Progenitor cell of endocrine pancreas (in vitro differentiated cells): ENCODE results near the gene ETFA. TPM values are rescaled to one million over a fixed set of nuclear protein-coding genes. Genes with fewer than 3 reads are reported as not detected.

Source experiments
- total RNA-seq: library from RNA; stranded (reverse); gene quantifications from 2 replicates; pipeline ENCODE4 v1.2.1, GENCODE V29; 2021

Gene ETFA
- total RNA-seq, 1 donor from 2014 or later = 105 TPM

Other genes starting within 250 kb of the ETFA start
- 0.36 and 0.38 TPM in 2 replicates for gene ISL2, start 25.3 kb upstream of the ETFA start, total RNA-seq